GM21526 (cell line): ENCODE data around the gene PCDHAC1.
"Not testable (repeated sequence)": the region's sequence is repeated elsewhere in the genome, so short reads cannot be mapped to it uniquely, and the experiment has no call there.

ENCODE experiments used
- ATAC-seq: cut with Tn5 transposase; IDR thresholded peaks from one replicate; pipeline ENCODE4 v1.9.1; 2021; ENCODE audit warnings: moderate library complexity; ENCODE audit not compliant: unreplicated experiment, low FRiP score

The PCDHAC1 gene

DNA sequence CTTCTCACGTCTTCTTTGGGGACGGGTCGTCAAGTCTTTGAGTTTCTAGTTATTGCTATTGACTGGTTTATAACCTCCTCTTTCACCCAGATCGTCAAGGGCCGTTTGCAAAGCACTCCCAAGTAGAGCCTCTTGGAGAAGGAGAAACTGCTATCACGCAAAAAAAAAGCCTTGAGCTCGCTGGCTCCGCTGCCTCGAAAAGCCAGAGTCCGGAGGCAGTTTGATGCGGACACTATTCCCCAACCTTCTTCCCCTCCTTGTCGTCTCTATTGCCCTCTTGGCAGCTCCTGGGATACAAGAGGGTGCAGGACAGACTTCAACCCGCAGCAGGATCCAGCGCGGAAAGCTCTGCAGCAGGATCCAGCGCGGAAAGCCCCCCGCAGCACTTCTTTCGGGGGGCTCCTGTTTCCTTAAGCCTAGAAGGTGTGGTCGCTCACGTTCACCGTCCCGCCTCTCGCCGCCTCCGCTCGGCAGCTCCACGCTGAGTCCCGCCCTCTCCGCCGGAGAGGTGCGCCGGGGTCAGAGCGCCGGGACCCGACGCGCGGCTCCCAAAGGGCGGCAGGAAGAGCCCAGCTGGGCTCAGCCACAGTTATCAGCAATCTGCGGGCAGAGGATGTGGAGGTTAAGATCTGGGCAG is at the start of gene PCDHAC1:
Gene PCDHAC1, plus strand, starts transcription at position 494 of the 637 bp plus-strand sequence. CDS start 594 bp downstream, outside the sequence.
- no peak for ATAC-seq

DNA sequence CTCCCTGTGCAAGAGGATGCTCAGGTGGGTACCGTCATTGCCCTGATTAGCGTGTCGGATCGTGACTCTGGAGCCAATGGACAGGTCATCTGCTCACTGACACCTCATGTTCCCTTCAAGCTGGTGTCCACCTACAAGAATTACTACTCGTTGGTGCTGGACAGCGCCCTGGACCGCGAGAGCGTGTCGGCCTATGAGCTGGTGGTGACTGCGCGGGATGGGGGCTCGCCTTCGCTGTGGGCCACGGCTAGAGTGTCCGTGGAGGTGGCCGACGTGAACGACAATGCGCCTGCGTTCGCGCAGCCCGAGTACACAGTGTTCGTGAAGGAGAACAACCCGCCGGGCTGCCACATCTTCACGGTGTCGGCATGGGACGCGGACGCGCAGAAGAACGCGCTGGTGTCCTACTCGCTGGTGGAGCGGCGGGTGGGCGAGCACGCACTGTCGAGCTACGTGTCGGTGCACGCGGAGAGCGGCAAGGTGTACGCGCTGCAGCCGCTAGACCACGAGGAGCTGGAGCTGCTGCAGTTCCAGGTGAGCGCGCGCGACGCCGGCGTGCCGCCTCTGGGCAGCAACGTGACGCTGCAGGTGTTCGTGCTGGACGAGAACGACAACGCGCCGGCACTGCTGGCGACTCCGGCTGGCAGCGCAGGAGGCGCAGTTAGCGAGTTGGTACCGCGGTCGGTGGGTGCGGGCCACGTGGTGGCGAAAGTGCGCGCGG is 49.4 kb upstream of the PCDHAC1 start:
- not testable (repeated sequence) for ATAC-seq

DNA sequence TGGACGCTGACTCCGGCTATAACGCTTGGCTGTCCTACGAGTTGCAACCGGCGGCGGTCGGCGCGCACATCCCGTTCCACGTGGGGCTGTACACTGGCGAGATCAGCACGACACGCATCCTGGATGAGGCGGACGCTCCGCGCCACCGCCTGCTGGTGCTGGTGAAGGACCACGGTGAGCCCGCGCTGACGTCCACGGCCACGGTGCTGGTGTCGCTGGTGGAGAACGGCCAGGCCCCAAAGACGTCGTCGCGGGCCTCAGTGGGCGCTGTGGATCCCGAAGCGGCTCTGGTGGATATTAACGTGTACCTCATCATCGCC is 48.9 kb upstream of the PCDHAC1 start:
- ATAC-seq, result no peak

GRCh38 chr5:140881889-140882590 is 44.1 kb upstream of the PCDHAC1 start, which contains the start of gene PCDHA13:
PCDHA13 (plus strand) TSS chr5:140882124; CDS start chr5:140882269, 145 bp downstream.
- no peak for ATAC-seq

DNA sequence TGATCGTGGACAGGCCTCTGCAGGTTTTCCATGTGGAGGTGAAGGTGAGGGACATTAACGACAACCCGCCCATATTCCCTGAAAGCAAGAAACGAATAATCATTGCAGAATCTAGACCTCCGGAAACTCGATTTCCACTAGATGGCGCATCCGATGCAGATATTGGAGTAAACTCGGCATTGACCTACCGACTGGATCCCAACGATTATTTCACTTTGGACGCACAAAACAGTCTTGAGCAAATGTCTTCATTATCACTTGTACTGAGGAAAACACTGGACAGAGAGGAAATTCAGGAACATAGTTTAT is 43.6 kb upstream of the PCDHAC1 start:
- ATAC-seq, result no peak

GRCh38 chr5:140883373-140883772 is 42.7 kb upstream of the PCDHAC1 start:
- ATAC-seq, result no peak

DNA sequence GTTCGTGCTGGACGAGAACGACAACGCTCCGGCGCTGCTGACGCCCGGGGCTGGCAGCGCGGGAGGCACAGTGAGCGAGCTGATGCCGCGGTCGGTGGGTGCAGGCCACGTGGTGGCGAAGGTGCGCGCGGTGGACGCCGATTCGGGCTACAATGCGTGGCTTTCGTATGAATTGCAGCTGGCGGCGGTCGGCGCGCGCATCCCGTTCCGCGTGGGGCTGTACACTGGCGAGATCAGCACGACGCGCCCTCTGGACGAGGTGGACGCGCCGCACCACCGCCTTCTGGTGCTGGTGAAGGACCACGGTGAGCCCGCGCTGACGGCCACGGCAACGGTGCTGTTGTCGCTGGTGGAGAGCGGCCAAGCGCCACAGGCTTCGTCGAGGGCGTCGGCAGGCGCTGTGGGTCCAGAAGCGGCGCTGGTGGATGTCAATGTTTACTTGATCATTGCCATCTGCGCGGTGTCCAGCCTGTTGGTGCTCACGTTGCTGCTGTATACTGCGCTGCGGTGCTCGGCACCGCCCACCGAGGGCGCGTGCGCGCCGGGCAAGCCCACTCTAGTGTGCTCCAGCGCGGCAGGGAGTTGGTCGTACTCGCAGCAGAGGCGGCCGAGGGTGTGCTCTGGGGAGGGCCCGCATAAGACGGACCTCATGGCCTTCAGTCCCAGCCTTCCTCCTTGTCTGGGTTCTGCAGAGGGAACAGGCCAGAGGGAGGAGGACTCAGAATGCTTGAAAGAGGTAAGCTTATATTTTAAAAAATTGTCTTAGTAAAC is 42.0 kb upstream of the PCDHAC1 start:
- no peak for ATAC-seq

- ATAC-seq, result no peak
These were observed 9.8 kb upstream of the PCDHAC1 start for GRCh38 chr5:140916325-140916724.

GRCh38 chr5:140923601-140924000 is 2.5 kb upstream of the PCDHAC1 start:
- no peak for ATAC-seq

- no peak for ATAC-seq
These were observed 536 bp downstream of the PCDHAC1 start for GRCh38 chr5:140926443-140927227.

DNA sequence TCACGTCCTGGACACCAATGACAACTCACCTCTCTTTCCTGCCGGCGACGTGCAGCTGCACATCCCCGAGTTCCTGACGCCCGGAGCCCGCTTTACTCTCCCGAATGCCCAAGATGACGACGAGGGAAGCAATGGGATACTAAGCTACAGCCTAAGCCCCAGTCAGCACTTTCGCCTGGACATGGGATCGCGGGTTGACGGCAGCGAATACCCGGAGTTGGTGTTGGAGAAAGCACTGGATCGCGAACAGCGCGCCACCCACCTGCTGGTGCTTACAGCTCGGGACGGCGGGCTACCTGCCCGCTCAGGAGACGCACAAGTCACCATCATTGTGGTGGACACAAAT is 1.1 kb downstream of the PCDHAC1 start:
- ATAC-seq, result no peak

DNA sequence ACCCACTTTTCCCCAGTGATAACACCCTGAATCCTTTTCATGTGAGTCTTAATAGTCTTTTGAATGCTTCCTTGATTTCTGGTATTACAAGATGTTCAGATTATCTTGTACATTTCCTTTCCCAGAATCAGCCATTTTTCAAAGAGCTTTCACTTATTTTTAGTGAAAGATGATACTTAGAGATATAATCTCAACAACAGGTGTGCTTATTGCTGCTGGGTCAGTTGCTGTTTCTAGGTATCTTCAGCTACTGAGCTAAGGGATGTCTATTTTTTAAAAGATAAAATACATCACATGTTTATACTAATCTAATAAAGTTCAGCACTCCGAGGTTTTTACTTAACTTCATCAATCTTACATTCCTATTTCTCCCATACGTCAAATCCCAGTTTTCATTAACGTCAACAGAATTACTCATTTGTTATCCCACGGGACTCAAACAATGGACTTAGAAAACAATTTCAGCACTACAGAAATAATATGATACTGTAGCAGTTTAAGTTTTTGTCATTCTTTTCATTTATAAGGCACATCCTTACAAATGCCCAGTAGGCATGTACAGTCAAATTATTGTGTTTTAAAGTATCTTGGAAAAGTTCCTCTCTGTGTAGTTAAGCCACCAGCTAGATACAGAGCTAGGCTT is 9.0 kb downstream of the PCDHAC1 start:
- no peak for ATAC-seq

- ATAC-seq, result no peak
These were observed 20.5 kb downstream of the PCDHAC1 start for GRCh38 chr5:140946578-140946977.

DNA sequence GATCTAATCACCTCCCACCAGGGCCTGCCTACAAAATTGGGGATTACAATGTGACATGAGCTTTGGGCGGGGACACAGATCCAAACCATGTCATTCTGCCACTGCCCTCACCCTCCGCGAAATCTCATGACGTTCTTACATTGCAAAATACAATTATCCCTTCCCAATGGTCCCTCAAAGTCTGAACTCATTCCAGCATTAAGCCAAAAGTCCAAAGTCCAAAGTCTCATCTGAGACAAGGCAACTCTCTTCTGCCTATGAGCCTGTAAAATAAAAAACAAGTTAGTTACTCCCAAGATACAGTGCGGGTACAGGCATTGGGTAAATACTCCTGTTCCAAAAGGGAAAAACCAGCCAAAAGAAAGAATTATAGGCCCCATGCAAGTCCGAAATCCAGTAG is 25.5 kb downstream of the PCDHAC1 start:
- no peak for ATAC-seq

GRCh38 chr5:140953234-140953633 is 27.1 kb downstream of the PCDHAC1 start:
- ATAC-seq, result no peak

- ATAC-seq, result no peak
These were observed 36.1 kb downstream of the PCDHAC1 start for GRCh38 chr5:140962190-140962589.

DNA sequence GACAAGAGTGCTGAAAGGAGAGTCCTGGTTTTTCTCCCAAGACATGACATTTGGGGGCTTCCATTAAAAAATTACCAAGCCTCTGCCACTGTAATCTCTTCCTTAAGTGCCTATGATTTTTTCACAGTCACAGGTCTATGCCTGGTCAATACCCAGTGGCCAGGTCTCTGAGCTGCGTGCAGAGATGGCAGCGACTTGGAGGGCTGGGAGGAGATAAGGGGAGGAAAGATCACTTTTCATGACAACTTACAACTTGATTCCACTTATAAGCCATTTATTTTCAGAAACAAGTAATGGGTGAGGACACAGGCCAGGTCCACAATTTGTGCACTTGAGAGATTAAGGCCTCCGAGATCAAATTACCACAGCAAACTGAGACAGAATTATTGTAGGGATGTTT is 38.3 kb downstream of the PCDHAC1 start:
- ATAC-seq, result no peak

GRCh38 chr5:140965905-140966292 is 39.8 kb downstream of the PCDHAC1 start:
- ATAC-seq, result no peak

GRCh38 chr5:140966293-140967225 is 40.5 kb downstream of the PCDHAC1 start, which contains the start of gene PCDHAC2:
PCDHAC2 (plus strand) TSS chr5:140966476; CDS start chr5:140966767, 291 bp downstream.
- no peak for ATAC-seq
